Umbilical cord (tissue), 2 donors: ENCODE data around the gene MUC5AC. TPM values are rescaled to one million over a fixed set of nuclear protein-coding genes. Genes with fewer than 3 reads are reported as not detected.
"Not testable (repeated sequence)": the region's sequence is repeated elsewhere in the genome, so short reads cannot be mapped to it uniquely, and the experiment has no call there.

Experiments used
- DNase-seq: peaks from one replicate; pipeline ENCODE4 v3.0.0-alpha.2; 2015; ENCODE audit warnings: low spot score
- total RNA-seq: library from RNA; depleted of rRNA; stranded (reverse); fragments of >200 nt; gene quantifications from one replicate; pipeline ENCODE4 v1.2.3, GENCODE V29; 2014; ENCODE audit warnings: low replicate concordance; ENCODE audit not compliant: insufficient read depth

Gene MUC5AC, protein sequence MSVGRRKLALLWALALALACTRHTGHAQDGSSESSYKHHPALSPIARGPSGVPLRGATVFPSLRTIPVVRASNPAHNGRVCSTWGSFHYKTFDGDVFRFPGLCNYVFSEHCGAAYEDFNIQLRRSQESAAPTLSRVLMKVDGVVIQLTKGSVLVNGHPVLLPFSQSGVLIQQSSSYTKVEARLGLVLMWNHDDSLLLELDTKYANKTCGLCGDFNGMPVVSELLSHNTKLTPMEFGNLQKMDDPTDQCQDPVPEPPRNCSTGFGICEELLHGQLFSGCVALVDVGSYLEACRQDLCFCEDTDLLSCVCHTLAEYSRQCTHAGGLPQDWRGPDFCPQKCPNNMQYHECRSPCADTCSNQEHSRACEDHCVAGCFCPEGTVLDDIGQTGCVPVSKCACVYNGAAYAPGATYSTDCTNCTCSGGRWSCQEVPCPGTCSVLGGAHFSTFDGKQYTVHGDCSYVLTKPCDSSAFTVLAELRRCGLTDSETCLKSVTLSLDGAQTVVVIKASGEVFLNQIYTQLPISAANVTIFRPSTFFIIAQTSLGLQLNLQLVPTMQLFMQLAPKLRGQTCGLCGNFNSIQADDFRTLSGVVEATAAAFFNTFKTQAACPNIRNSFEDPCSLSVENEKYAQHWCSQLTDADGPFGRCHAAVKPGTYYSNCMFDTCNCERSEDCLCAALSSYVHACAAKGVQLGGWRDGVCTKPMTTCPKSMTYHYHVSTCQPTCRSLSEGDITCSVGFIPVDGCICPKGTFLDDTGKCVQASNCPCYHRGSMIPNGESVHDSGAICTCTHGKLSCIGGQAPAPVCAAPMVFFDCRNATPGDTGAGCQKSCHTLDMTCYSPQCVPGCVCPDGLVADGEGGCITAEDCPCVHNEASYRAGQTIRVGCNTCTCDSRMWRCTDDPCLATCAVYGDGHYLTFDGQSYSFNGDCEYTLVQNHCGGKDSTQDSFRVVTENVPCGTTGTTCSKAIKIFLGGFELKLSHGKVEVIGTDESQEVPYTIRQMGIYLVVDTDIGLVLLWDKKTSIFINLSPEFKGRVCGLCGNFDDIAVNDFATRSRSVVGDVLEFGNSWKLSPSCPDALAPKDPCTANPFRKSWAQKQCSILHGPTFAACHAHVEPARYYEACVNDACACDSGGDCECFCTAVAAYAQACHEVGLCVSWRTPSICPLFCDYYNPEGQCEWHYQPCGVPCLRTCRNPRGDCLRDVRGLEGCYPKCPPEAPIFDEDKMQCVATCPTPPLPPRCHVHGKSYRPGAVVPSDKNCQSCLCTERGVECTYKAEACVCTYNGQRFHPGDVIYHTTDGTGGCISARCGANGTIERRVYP (N-terminal part only)
- total RNA-seq: 1.4 TPM

DNA sequence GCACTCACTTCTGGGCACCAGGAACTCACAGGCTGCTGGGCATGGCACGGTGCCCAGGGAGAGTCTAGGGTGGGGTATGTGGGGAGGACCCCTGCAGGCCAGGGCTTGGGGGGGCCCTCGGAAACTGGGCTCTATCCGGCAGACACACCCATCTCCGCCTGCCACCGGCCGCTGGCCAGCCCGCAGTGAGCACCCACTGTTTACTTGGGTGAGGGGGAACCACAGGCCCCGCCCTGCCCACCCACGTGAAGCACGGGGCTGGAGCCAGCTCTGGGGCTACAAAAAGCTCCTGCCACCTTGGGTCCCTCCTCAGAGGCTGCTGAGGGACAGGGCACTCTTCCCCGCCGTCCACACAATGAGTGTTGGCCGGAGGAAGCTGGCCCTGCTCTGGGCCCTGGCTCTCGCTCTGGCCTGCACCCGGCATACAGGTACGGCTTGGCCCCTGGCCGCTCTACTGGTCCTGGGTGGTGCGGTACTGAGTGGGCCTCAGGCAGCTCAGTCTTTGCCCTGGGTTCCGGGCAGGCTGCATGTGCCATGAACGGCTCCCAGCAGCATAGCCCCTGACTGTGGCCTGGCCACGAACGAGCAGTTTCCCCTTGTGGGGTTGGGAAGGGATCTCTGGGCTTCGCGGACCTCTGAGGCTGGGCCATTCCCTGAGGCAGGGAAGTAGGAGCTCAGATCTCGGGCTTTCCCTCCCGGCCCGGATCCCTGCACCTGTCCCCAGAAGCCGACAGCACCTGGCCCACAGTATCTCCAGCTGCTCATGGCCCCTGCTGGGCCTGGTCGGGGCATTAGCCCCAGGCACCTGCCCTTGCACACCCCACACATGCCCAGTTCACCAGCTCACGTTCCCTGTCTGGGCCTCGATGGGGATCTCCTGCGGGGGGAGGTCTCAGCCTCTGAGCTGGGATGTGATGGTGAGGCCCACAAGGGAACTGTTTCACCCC is at the start of gene MUC5AC:
MUC5AC (plus strand) TSS at position 309 of the 947 bp plus-strand sequence; CDS start at position 356, 47 bp downstream.
- no peak for DNase-seq

DNA sequence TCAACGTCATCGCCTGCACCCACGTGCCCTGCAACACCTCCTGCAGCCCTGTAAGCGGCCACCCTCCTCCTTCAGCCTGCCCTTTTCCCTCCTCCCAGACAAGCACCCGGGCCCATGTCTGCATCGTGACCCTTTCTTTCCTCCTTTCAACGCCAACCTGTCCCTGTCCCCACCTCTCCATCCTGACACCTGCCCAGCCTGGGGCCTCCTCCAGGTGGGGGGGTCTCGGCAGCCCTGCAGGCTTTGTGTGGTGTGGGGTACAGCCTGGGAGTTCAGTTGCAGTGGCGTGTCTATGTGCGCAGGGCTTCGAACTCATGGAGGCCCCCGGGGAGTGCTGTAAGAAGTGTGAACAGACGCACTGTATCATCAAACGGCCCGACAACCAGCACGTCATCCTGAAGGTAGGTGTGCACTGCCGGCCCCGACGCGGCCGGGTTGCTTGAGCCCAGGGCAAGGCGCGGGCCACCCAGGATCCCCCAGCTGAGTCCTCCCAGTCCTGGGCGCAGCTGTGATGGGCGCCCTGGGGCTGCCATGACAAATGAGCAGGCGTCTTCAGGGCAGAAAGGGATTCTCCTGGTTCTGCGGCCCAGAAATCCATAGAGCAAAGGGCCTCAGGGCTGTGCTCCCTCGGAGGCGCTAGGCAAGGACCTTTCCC is 49.4 kb upstream of the MUC5AC start:
- no peak for DNase-seq

DNA sequence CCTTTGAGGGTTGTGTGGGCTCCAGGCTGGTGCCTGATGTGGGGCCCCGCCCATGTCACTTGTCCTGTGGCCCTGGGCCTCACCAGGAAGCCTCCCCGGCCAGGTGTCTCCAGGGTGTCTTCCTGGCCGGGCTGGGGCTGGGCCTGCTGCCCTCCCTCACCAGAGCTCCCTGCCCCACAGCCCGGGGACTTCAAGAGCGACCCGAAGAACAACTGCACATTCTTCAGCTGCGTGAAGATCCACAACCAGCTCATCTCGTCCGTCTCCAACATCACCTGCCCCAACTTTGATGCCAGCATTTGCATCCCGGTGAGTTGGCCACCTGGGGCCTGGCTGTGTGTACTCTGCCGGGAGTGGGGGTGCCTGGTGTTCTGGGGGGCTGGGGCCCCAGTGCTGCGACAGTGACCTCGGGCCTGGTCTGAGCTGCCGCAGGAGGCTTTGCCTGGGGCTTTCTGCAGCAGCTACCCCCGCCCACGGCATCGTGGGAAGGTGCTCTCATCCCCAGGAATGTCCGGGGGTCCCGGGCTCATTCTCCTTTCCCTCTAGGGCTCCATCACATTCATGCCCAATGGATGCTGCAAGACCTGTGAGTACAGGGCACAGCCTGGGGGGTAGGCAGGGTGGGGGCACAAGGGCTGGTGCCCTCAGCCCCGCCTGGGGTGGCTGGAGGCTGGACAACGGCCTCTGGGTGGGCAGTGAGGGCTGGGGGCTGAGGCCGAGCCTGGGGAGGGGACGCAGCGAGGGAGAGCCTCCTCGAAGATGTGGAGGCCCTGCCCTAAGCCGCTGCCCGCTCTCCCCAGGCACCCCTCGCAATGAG is 48.4 kb upstream of the MUC5AC start:
- DNase-seq: no peak

DNA sequence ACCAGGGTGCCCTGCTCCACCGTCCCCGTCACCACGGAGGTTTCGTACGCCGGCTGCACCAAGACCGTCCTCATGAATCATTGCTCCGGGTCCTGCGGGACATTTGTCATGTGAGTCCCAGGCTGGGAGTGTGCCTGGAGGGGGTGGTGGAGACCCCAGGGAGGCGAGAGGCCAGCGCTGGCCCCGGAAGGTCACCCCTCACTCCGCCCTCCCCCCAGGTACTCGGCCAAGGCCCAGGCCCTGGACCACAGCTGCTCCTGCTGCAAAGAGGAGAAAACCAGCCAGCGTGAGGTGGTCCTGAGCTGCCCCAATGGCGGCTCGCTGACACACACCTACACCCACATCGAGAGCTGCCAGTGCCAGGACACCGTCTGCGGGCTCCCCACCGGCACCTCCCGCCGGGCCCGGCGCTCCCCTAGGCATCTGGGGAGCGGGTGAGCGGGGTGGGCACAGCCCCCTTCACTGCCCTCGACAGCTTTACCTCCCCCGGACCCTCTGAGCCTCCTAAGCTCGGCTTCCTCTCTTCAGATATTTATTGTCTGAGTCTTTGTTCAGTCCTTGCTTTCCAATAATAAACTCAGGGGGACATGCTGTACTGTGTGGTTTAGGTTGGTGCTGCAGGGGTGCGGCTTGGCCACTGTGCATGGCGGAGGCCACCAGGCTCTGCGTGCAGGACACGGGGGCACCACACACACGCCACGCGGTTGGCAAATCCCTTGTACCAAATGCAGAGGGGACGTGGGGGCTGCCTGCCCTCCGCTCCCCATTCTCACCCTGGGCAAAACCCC is 47.6 kb upstream of the MUC5AC start:
- DNase-seq: no peak

DNA sequence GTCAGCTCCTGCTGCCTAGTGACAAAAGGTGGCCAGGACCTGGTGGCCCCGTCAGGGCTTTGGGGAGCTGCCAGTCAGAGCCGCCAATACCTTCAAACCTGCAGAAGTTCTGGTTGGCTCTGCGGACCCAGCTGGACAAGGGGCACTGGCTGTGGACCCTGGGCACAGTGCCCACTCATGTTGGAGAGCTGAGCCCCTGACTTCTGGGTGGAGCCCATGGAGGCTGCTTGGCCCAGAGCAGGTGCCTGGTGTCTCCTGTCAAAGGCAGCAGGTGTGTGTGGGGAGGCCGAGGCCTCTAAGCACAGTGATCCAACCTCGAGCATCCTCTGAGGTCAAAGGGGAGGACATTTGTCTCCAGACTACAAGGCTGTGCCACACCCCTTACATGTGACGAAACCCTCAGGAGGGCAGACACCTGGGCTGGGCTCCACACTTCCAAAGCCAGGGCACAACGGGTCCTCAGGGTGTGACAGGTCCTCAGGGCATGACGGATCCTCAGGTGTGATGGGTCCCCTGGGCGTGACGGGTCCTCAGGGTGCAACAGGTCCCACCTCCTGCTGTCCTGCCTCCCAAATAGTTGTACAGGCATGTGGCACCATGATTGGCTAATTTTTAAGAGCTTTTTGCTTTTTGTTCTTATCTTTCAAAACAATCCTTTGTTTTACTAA is 46.1 kb upstream of the MUC5AC start:
- no peak for DNase-seq

DNA sequence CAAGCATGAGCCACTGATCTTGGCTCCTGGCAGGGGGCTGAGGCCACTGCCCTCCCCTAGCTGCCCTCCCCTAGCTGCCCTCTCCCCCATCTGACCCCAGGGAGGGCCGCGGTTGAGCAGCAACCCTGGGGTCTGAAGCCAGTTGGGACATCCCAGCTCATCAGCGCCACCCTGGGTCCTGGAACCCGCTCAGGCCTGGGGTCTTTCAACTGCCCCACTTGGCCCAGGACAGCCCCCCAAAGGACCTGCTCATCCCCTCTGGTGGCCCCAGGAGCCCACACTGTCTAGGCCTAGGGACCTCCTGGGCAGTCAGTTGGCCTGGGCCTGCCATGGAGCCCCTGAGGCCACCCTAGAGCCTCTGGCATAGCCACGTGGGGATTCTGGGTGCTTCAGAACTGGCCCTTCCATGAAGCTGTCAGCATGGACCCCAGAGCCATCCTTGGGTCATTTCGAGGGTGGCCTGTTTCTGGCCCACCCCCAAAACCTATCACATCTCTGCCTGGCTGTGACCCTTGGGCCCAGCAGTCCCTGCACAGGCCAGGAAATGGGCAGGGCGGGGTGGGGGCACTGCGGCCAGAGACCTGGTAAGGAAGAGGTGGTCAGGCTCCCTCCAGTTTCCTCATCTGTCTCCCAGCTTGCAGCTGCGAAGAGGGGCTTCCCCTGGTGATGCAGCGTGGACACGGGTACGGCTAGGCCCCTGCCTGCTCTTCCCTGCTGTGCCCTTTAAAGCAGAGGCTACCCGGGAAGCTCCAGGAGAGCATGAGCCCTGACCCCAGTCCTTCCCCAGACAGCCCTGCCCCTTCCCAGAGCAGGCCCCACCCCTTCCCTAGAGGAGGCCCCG is 45.2 kb upstream of the MUC5AC start:
- no peak for DNase-seq

DNA sequence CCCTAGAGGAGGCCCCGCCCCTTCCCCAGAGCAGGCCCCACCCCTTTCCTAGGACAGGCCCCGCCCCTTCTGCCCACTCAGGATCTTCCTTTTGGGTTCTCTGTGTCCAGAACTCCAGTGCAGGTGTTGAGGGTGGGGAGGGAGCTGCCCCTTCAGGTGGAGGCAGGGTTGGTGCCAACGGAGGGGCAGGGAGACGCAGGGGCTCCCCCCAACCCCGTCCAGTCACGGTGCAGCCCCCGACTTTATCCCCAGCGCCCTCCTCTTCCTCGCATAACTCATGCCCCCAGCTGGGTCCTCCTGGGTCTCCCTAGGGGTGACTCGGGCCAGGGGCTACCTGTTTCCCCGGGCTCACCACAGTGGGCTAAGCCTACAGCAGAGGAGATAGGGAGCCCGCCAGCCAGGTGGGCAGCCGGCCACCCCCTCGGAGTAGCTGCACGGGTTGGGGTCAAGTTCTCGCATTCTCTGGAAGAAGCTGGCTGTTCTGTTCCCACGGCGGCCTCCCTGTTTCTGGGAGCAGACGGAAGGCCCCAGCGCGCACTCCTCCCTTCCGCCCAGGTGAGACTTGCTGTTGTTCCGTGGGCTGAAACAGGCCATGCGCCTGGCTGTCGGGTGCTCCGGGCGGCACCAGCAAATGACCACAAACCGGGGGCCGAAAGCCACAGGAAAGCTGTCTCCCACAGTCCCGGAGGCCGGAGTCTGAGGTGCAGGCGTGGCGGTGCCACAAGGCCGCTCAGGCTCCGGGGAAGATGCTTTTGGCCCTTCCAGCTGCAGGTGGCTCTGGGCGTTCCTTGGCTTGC is 44.1 kb upstream of the MUC5AC start:
- no peak for DNase-seq

DNA sequence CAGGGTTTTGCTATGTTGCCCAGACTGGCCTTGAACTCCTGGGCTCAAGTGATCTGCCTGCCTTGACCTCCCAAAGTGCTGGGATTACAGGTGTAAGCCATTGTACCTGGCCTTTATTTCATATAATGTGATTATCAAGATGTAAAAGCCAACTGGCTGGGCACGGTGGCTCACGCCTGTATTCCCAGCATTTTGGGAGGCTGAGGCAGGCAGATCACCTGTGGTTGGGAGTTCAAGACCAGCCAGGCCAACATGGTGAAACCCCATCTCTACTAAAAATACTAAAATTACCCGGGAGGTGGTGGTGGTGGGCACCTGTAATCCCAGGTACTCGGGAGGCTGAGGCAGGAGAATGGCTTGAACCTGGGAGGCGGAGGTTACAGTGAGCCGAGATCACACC is 42.5 kb upstream of the MUC5AC start:
- DNase-seq: not testable (repeated sequence)

DNA sequence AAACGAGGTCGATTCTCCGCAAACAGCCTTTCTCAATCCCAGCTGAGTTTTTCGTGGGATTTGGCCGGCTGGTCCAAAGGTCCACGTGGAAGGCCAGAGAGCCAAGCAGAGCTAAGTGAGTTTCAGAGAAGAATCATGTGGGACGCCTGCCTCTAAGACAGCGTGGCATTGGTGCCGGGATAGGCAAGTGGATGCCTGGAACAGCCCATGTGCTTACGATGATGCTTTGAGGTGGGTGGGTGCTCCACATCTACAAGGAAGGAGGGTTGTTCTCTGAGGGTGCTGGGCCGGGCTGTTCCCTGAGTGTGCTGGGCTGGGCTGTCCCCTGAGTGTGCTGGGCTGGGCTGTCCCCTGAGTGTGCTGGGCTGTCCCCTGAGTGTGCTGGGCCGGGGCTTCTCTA is 41.6 kb upstream of the MUC5AC start:
- DNase-seq: no peak

DNA sequence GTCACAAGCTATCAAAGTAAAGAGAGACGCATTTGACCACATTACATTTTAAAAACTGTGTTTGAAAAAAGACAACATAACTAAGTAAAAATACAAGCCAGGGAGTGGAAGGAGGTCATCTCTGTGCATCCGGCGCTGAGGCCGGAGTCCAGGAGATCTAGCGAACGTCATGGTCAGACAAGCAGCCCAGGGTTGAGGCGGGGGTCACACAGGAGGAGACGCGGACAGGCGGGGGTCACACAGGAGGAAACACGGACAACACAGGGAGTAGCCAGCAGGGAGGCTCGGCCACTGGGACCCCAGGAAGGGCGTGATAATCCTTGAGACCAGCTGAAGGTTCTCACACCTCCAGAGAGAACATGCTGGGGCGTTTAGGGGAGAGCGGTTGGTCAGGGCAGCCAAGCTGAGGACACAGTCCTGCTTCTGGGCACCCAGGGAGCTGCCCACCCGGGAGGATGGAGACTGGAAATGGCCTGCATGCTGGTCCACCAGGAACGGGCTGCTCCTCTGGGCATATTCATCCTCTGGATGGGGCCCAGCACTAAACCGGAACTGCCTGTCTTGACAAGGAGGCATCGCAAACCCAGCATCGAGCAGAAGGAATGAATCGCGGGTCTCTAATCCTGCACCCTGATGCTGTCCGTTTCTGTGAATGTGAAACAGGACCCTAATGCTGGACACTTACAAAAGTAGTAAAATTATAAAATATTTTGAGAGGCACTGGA is 40.9 kb upstream of the MUC5AC start:
- no peak for DNase-seq

DNA sequence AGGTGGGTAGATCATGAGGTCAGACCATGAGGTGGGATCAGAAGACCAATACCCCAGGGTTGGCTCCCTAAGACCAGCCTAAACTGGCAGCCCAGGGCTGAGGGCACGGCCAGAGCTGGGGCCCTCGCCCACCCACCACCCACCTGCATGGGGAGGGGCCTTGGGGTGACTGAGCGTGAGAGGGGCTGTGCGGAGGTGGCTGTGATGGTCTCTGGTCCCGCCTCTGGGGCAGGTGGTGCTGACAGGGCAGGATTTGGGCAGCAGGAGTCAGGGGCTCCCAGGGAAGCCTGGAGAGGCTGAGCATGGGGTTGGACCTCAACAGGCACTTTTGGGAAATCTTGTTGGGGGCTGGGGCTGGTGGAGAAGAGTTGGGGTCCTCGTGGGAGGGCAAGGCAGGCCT is 39.8 kb upstream of the MUC5AC start:
- DNase-seq: no peak

DNA sequence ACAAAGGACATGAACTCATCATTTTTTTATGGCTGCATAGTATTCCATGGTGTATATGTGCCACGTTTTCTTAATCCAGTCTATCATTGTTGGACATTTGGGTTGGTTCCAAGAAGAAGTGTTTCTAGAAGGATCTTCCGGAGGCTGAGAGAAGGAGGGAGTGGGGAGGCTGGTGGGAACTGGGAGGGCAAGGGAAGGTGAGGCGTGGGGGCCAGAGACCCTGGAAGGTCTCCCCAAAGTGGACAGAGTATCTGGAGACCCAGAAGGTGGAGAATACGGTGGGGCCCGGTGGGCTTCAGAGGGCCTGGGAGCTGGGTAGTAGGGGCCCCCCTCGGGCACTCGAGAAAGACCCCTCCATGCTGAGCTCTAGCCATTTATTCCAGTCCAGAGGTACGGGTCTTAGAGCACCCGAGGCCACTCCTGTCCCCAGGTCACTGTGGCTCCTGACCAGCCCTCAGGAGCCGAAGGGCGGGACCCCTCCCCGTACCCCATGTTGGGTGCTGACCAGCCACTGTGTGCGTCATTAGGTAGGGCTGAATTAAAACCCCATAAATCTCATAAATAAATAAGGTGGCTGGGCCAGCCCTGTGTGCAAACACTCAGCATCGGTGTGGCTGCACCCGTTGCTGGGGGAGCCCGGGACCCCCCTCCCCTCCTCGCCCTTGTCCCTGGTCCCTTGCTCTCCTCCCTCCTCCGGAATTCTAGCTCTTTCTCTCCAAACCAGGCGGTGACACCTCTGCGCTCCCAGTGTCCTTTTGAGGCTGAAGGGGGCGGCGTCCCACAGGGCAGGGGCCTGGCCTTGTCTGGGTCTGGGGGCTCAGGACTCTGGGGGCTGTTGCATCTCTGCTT is 38.8 kb upstream of the MUC5AC start:
- DNase-seq: no peak

DNA sequence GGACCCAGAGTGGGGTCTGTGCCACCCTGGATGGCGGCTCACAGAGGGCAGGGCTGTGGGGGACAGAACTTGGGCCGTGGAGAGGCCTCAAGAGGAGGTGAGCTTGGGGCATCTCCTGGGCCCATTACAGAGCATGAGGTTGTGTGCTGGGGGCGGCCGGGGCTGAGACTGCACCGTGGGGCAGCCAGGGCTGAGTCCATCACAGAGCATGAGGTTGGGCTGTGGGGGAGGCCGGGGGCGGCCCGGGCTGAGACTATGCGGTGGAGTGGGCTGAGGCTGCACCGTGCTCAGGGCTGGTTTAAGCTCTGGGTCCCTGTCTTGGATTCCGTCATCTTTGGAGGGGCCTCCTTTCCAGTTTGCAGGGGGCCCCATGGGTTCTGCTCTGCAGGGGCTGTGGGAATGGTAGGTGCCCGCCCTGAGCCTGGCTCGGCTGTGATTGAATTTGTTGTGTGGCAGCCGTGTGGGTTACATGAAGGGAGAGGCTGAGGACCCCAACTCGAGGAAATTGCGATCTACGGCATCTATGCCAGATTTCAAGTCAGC is 38.1 kb upstream of the MUC5AC start:
- no peak for DNase-seq
